Astrocyte (in vitro differentiated cells and primary cell): ENCODE data around the gene ADGRA1. TPM values are rescaled to one million over a fixed set of nuclear protein-coding genes. Genes with fewer than 3 reads are reported as not detected.

ENCODE experiments used
- DNase-seq: peaks from one replicate; pipeline ENCODE4 v3.0.0-alpha.2; 2010; ENCODE audit warnings: low read depth
- FAIRE-seq: peaks from 2 replicates; lab custom pipeline; 2011; peaks lifted over from hg19 to GRCh38; lab: Jason Lieb, UNC
- H2AFZ ChIP-seq: 2 replicates; pipeline ENCODE4 v1.6.0; 2012; ENCODE audit warnings: low read depth, low read length, inconsistent platforms
- H3K27ac ChIP-seq: 2 replicates; pipeline ENCODE4 v1.5.1; 2011; ENCODE audit warnings: low read depth, low read length, inconsistent platforms
- H3K27me3 ChIP-seq: 2 replicates; pipeline ENCODE4 v1.6.0; 2011; ENCODE audit warnings: low read length, inconsistent platforms; ENCODE audit not compliant: insufficient read depth
- H3K36me3 ChIP-seq: 2 replicates; pipeline ENCODE4 v1.5.1; 2011; ENCODE audit warnings: low read length, inconsistent platforms; ENCODE audit not compliant: insufficient read depth
- H3K4me1 ChIP-seq: 2 replicates; pipeline ENCODE4 v1.5.1; 2011; ENCODE audit warnings: low read length, inconsistent platforms; ENCODE audit not compliant: insufficient read depth
- H3K4me2 ChIP-seq: 2 replicates; pipeline ENCODE4 v1.6.0; 2012; ENCODE audit warnings: low read length, inconsistent platforms
- H3K4me3 ChIP-seq: 2 replicates; pipeline ENCODE4 v1.5.1; 2011; ENCODE audit warnings: low read depth, mild to moderate bottlenecking, low read length, inconsistent platforms; ENCODE audit not compliant: insufficient read depth
- H3K79me2 ChIP-seq: 2 replicates; pipeline ENCODE4 v1.6.0; 2012; ENCODE audit warnings: mild to moderate bottlenecking, low read length, inconsistent platforms; ENCODE audit not compliant: insufficient read depth
- H3K9ac ChIP-seq: 2 replicates; pipeline ENCODE4 v1.6.0; 2012; ENCODE audit warnings: mild to moderate bottlenecking, low read length, inconsistent platforms
- H3K9me3 ChIP-seq: 2 replicates; pipeline ENCODE4 v1.5.1; 2012; ENCODE audit warnings: low read depth, mild to moderate bottlenecking, low read length, inconsistent platforms; ENCODE audit not compliant: insufficient read depth
- H4K20me1 ChIP-seq: 2 replicates; pipeline ENCODE4 v1.6.0; 2012; ENCODE audit warnings: low read length, inconsistent platforms; ENCODE audit not compliant: insufficient read depth
- H3K27ac Mint-ChIP-seq: one replicate; pipeline ENCODE4 v1.8.0; 2021; ENCODE audit warnings: mild to moderate bottlenecking, mixed read lengths; ENCODE audit not compliant: unreplicated experiment
- H3K27me3 Mint-ChIP-seq: one replicate; pipeline ENCODE4 v1.8.0; 2021; ENCODE audit warnings: low read depth, mixed read lengths; ENCODE audit not compliant: unreplicated experiment
- H3K36me3 Mint-ChIP-seq: one replicate; pipeline ENCODE4 v1.8.0; 2021; ENCODE audit warnings: low read depth, mixed read lengths; ENCODE audit not compliant: unreplicated experiment
- H3K4me1 Mint-ChIP-seq: one replicate; pipeline ENCODE4 v1.8.0; 2021; ENCODE audit warnings: low read depth, mixed read lengths; ENCODE audit not compliant: unreplicated experiment
- H3K4me3 Mint-ChIP-seq: one replicate; pipeline ENCODE4 v1.8.0; 2021; ENCODE audit warnings: mild to moderate bottlenecking, moderate library complexity, mixed read lengths; ENCODE audit not compliant: unreplicated experiment
- H3K9me3 Mint-ChIP-seq: one replicate; pipeline ENCODE4 v1.8.0; 2021; ENCODE audit warnings: mild to moderate bottlenecking, mixed read lengths; ENCODE audit not compliant: unreplicated experiment
- CTCF ChIP-seq: IDR thresholded peaks from 2 replicates; pipeline ENCODE4 v1.5.1; 2011; ENCODE audit warnings: low read depth, mild to moderate bottlenecking, inconsistent platforms, low read length, moderate library complexity; ENCODE audit not compliant: insufficient read depth
- EZH2 ChIP-seq: IDR thresholded peaks from 2 replicates; pipeline ENCODE4 v1.6.1; 2012; ENCODE audit warnings: mild to moderate bottlenecking, low read length, inconsistent platforms; ENCODE audit not compliant: insufficient read depth
- total RNA-seq: library from RNA; stranded (reverse); gene quantifications from 2 replicates; pipeline ENCODE4 v1.2.1, GENCODE V29; 2021

ADGRA1 gene
- total RNA-seq, 1 donor from 2014 or later: not detected

DNA sequence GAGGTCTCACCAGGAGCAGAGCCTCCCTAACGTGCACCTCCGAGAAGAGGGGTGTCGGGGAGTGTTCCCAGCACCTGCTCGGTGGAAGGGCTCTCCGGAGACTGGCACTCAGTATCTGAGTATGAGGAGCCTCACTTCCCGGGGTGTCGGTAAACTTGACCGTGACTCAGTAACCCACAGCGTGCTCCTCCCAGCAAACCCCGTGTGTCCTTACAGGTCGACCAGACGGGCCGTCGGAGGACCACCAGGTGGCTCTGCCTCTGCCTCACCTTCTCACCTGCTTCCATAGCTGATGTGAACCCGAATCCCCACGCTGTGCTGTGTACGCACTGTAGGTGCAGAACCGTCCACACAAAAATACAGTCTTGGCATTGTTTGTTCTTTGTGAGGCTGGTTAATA, 43.3 kb downstream of the ADGRA1 start:
- Histone ChIP-seq H4K20me1 (no peaks in the 10 kb centered on the region), H3K4me2 (no peak overlapping the region), H3K79me2 (no peaks in the 10 kb centered on the region), H3K27me3 (no peaks in the 10 kb centered on the region), H3K4me1 (no peaks in the 10 kb centered on the region), H3K9me3 (no peaks in the 10 kb centered on the region), H3K36me3 (no peaks in the 10 kb centered on the region), H2AFZ (no peak overlapping the region), H3K27ac (no peak overlapping the region), H3K4me3 (no peak overlapping the region), H3K9ac (no peak overlapping the region)
- no peak overlapping the region for H3K4me3 Mint-ChIP-seq
- H3K36me3 Mint-ChIP-seq: no peaks in the 10 kb centered on the region
- H3K27me3 Mint-ChIP-seq: peaks cover 28% of the 10 kb centered on the region
- no peak overlapping the region for H3K27ac Mint-ChIP-seq
- H3K9me3 Mint-ChIP-seq: peaks cover 2% of the 10 kb centered on the region
- FAIRE-seq: no peak
- H3K4me1 Mint-ChIP-seq: no peaks in the 10 kb centered on the region
- TF ChIP-seq EZH2 (no peak), CTCF (no peak)
- DNase-seq: no peak

GRCh38 chr10:133131734-133132472, 44.2 kb downstream of the ADGRA1 start:
- no peaks in the 10 kb centered on the region for H3K36me3 Mint-ChIP-seq
- no peaks in the 10 kb centered on the region for H3K4me1 Mint-ChIP-seq
- Histone ChIP-seq H3K27ac (no peak overlapping the region), H3K9me3 (no peaks in the 10 kb centered on the region), H3K36me3 (no peaks in the 10 kb centered on the region), H3K4me3 (no peak overlapping the region), H3K27me3 (no peaks in the 10 kb centered on the region), H3K9ac (no peak overlapping the region), H3K79me2 (no peaks in the 10 kb centered on the region), H3K4me1 (no peaks in the 10 kb centered on the region), H3K4me2 (no peak overlapping the region), H4K20me1 (no peaks in the 10 kb centered on the region), H2AFZ (no peak overlapping the region)
- H3K9me3 Mint-ChIP-seq: peaks cover 2% of the 10 kb centered on the region
- TF ChIP-seq CTCF (no peak), EZH2 (no peak)
- no peak overlapping the region for H3K27ac Mint-ChIP-seq
- FAIRE-seq (no peak), DNase-seq (no peak)
- H3K27me3 Mint-ChIP-seq: peaks cover 26% of the 10 kb centered on the region
- H3K4me3 Mint-ChIP-seq: no peak overlapping the region
